Measurements from ENCODE around the gene CRACR2B.

CRACR2B gene

GRCh38 chr11:810040-810567 is 17.6 kb upstream of the CRACR2B start:
- no peak for DNase-seq

GRCh38 chr11:811446-812245 is 16.1 kb upstream of the CRACR2B start:
- DNase-seq, result no peak

GRCh38 chr11:812390-812789 is 15.3 kb upstream of the CRACR2B start:
- DNase-seq, result no peak

- DNase-seq, result no peak
Measured at GRCh38 chr11:813072-813455, 14.7 kb upstream of the CRACR2B start.

- DNase-seq, result no peak
Measured at GRCh38 chr11:813456-814096, 14.1 kb upstream of the CRACR2B start.

GRCh38 chr11:815675-816432 is 11.9 kb upstream of the CRACR2B start:
- DNase-seq, result no peak

- DNase-seq, result no peak
Measured at GRCh38 chr11:816433-816779, 11.3 kb upstream of the CRACR2B start.

GRCh38 chr11:818396-819128 is 9.2 kb upstream of the CRACR2B start, which contains the start of gene PNPLA2:
Gene PNPLA2 (plus strand): TSS chr11:818914. CDS start chr11:819719, 805 bp downstream.
- DNase-seq, result no peak

GRCh38 chr11:819129-819931 is 8.4 kb upstream of the CRACR2B start:
- DNase-seq, result peak in 55 of 56 donors; percentile 39 to 95 (median 84)

GRCh38 chr11:819943-820649 is 7.6 kb upstream of the CRACR2B start:
- peak in 42 of 56 donors; percentile 21 to 82 (median 62) for DNase-seq

- DNase-seq, result peak in 9 of 56 donors; percentile 19 to 61 (median 28)
Measured at GRCh38 chr11:820655-821511, 6.8 kb upstream of the CRACR2B start.

GRCh38 chr11:821512-822371 is 6.0 kb upstream of the CRACR2B start:
- DNase-seq, result peak in 4 of 56 donors; percentile 31 to 54 (median 48)

GRCh38 chr11:823441-824291 is 4.1 kb upstream of the CRACR2B start:
- DNase-seq, result no peak

- peak in 17 of 56 donors; percentile 17 to 61 (median 33) for DNase-seq
Measured at GRCh38 chr11:824292-824880, 3.3 kb upstream of the CRACR2B start.

- no peak for DNase-seq
Measured at GRCh38 chr11:824942-825341, 2.8 kb upstream of the CRACR2B start.
